ENCODE results near the gene MYH9.

- no peak for TF ChIP-seq CTCF (IDR thresholded peaks at IDR 0.05; ENCODE audit: low read depth, low read length, poor library complexity, severe bottlenecking)
- TF ChIP-seq EZH2phosphoT487 (IDR thresholded peaks at IDR 0.05; ENCODE audit: borderline replicate concordance, low read length), result no peak
These were observed 152.2 kb downstream of the MYH9 start for GRCh38 chr22:36235585-36235984.

All from DOHH2 (cell line).